WTC11 (cell line): ENCODE data around the gene CLTA. TPM values are rescaled to one million over a fixed set of nuclear protein-coding genes. Genes with fewer than 3 reads are reported as not detected.

Source experiments
- ATAC-seq: fragments of 200-7000 bp; cut with Tn5 transposase; 2 replicates; pipeline ENCODE4 v1.10.0; 2021; ENCODE audit warnings: mild to moderate bottlenecking, moderate library complexity
- CTCF ChIA-PET: fragments of 300-600 bp; sonication (Branson Sonifier 250); formaldehyde crosslinking; loops from one replicate; lab custom pipeline; 2021; ENCODE audit warnings: antibody characterized with exemption; lab: Charles Lee
- POLR2A ChIA-PET: fragments of 350-600 bp; sonication (Branson Sonifier 250); formaldehyde crosslinking; loops from one replicate; lab custom pipeline; 2021; ENCODE audit warnings: antibody characterized with exemption; lab: Charles Lee
- DNase-seq: peaks from one replicate; pipeline ENCODE4 v3.0.0; 2021; ENCODE audit warnings: low spot score
- H3K27ac Mint-ChIP-seq: 2 replicates; pipeline ENCODE4 v1.8.0; 2021; ENCODE audit warnings: mixed read lengths
- H3K27me3 Mint-ChIP-seq: 2 replicates; pipeline ENCODE4 v1.8.0; 2021; ENCODE audit warnings: low read depth, mild to moderate bottlenecking, moderate library complexity, mixed read lengths
- H3K36me3 Mint-ChIP-seq: 2 replicates; pipeline ENCODE4 v1.8.0; 2021; ENCODE audit warnings: mixed read lengths
- H3K4me1 Mint-ChIP-seq: 2 replicates; pipeline ENCODE4 v1.8.0; 2022; ENCODE audit warnings: mixed read lengths
- H3K4me3 Mint-ChIP-seq: 2 replicates; pipeline ENCODE4 v1.8.0; 2021; ENCODE audit warnings: mild to moderate bottlenecking, moderate library complexity, mixed read lengths
- H3K9me3 Mint-ChIP-seq: 2 replicates; pipeline ENCODE4 v1.8.0; 2021; ENCODE audit warnings: mixed read lengths
- ARID4B ChIP-seq: sonication (generic); formaldehyde crosslinking; IDR thresholded peaks from 2 replicates; pipeline ENCODE4 v1.8.0; 2023; ENCODE audit warnings: missing genetic modification reagents, mild to moderate bottlenecking, borderline replicate concordance
- ATF1 ChIP-seq: sonication (generic); formaldehyde crosslinking; IDR thresholded peaks from 2 replicates; pipeline ENCODE4 v1.8.1; 2023; ENCODE audit warnings: mild to moderate bottlenecking, moderate library complexity, missing genetic modification reagents
- ATF2 ChIP-seq: sonication (generic); formaldehyde crosslinking; IDR thresholded peaks from 2 replicates; pipeline ENCODE4 v1.8.1; 2022; ENCODE audit warnings: low read depth, missing genetic modification reagents, borderline replicate concordance
- ATF6 ChIP-seq: sonication (generic); formaldehyde crosslinking; IDR thresholded peaks from 2 replicates; pipeline ENCODE4 v1.8.1; 2023; ENCODE audit warnings: mild to moderate bottlenecking, missing genetic modification reagents
- CDX4 ChIP-seq: fragments of 250-450 bp; sonication (Bioruptor Pico); IDR thresholded peaks from 2 replicates; pipeline ENCODE4 v1.9.0; 2021; ENCODE audit warnings: moderate library complexity, mild to moderate bottlenecking, inconsistent platforms, borderline replicate concordance
- E2F1 ChIP-seq: sonication (generic); formaldehyde crosslinking; IDR thresholded peaks from 2 replicates; pipeline ENCODE4 v1.8.0; 2022; ENCODE audit warnings: mild to moderate bottlenecking, missing genetic modification reagents
- ELF4 ChIP-seq: sonication (generic); formaldehyde crosslinking; IDR thresholded peaks from 2 replicates; pipeline ENCODE4 v1.8.1; 2022; ENCODE audit warnings: low read depth, mild to moderate bottlenecking, moderate library complexity, missing genetic modification reagents
- ESRRA ChIP-seq: sonication (generic); formaldehyde crosslinking; IDR thresholded peaks from 2 replicates; pipeline ENCODE4 v1.8.1; 2022; ENCODE audit warnings: mild to moderate bottlenecking, missing genetic modification reagents, borderline replicate concordance
- ETV6 ChIP-seq: sonication (generic); formaldehyde crosslinking; IDR thresholded peaks from 2 replicates; pipeline ENCODE4 v1.8.1; 2022; ENCODE audit warnings: mild to moderate bottlenecking, missing genetic modification reagents
- GTF2I ChIP-seq: fragments of 250-450 bp; sonication (Bioruptor Pico); conservative IDR thresholded peaks from 2 replicates; pipeline ENCODE4 v1.4.0; 2021; ENCODE audit warnings: mild to moderate bottlenecking
- HMGA2 ChIP-seq: fragments of 250-450 bp; sonication (Bioruptor Pico); IDR thresholded peaks from 2 replicates; pipeline ENCODE4 v1.4.0; 2021; ENCODE audit warnings: mild to moderate bottlenecking, moderate library complexity
- IRF1 ChIP-seq: sonication (generic); formaldehyde crosslinking; IDR thresholded peaks from 2 replicates; pipeline ENCODE4 v1.8.0; 2023; ENCODE audit warnings: missing genetic modification reagents
- NFE2L1 ChIP-seq: sonication (generic); formaldehyde crosslinking; IDR thresholded peaks from 2 replicates; pipeline ENCODE4 v1.8.1; 2023; ENCODE audit warnings: missing genetic modification reagents
- NR2C2 ChIP-seq: sonication (generic); formaldehyde crosslinking; IDR thresholded peaks from 2 replicates; pipeline ENCODE4 v1.8.0; 2022; ENCODE audit warnings: mild to moderate bottlenecking, missing genetic modification reagents
- SMAD4 ChIP-seq: sonication (generic); formaldehyde crosslinking; IDR thresholded peaks from 2 replicates; pipeline ENCODE4 v1.8.0; 2022; ENCODE audit warnings: mild to moderate bottlenecking, missing genetic modification reagents
- TEAD1 ChIP-seq: sonication (generic); formaldehyde crosslinking; IDR thresholded peaks from 2 replicates; pipeline ENCODE4 v1.8.0; 2022; ENCODE audit warnings: mild to moderate bottlenecking, missing genetic modification reagents
- TP53 ChIP-seq: sonication (generic); formaldehyde crosslinking; IDR thresholded peaks from 2 replicates; pipeline ENCODE4 v1.8.1; 2023; ENCODE audit warnings: mild to moderate bottlenecking, missing genetic modification reagents
- ZNF219 ChIP-seq: sonication (generic); formaldehyde crosslinking; IDR thresholded peaks from 2 replicates; pipeline ENCODE4 v1.8.0; 2023; ENCODE audit warnings: missing genetic modification reagents, mild to moderate bottlenecking, borderline replicate concordance
- ZNF232 ChIP-seq: sonication (generic); formaldehyde crosslinking; IDR thresholded peaks from 2 replicates; pipeline ENCODE4 v1.8.0; 2022; ENCODE audit warnings: mild to moderate bottlenecking, missing genetic modification reagents
- ZNF317 ChIP-seq: sonication (generic); formaldehyde crosslinking; IDR thresholded peaks from 2 replicates; pipeline ENCODE4 v1.8.1; 2023; ENCODE audit warnings: low read depth, mild to moderate bottlenecking, moderate library complexity, missing genetic modification reagents, borderline replicate concordance
- ZNF396 ChIP-seq: fragments of 250-450 bp; sonication (Bioruptor Pico); IDR thresholded peaks from 2 replicates; pipeline ENCODE4 v1.8.0; 2021; ENCODE audit warnings: mild to moderate bottlenecking, moderate library complexity, borderline replicate concordance
- ZNF416 ChIP-seq: fragments of 250-450 bp; sonication (Bioruptor Pico); IDR thresholded peaks from 2 replicates; pipeline ENCODE4 v1.9.0; 2021; ENCODE audit warnings: mild to moderate bottlenecking, inconsistent platforms
- total RNA-seq: library from RNA; stranded (reverse); gene quantifications from 3 replicates; pipeline ENCODE4 v1.2.3, GENCODE V29; 2021

The CLTA gene
- total RNA-seq, 1 experiment from 2014 or later: 213 TPM

- CTCF ChIA-PET: interaction anchor here (0.5 to 3.9 kb wide), 16 partner anchors 15 to 1550 kb away, joined by 3 to 26 read pairs (median 4); no protein-coding TSS in a partner anchor
- Mint-ChIP-seq H3K4me1 (peaks cover 34% of the 10 kb centered on the region), H3K9me3 (peaks cover 2% of the 10 kb centered on the region), H3K27ac (peak overlapping the region; percentile 89), H3K36me3 (peaks cover 11% of the 10 kb centered on the region), H3K4me3 (peak overlapping the region; percentile 97), H3K27me3 (peaks cover 18% of the 10 kb centered on the region)
- POLR2A ChIA-PET: interaction anchor here (0.5 to 2.6 kb wide), 7 partner anchors 16 to 1103 kb away, joined by 3 to 24 read pairs (median 3); no protein-coding TSS in a partner anchor
- DNase-seq: no peak
- ATAC-seq: no peak
- no peak for TF ChIP-seq ZNF317
- no peak for TF ChIP-seq ZNF219 (CRISPR knock-in tag)
- TF ChIP-seq TEAD1 (CRISPR knock-in tag): no peak
- no peak for TF ChIP-seq ELF4 (CRISPR knock-in tag)
- TF ChIP-seq ESRRA (CRISPR knock-in tag): no peak
- no peak for TF ChIP-seq ETV6
- no peak for TF ChIP-seq ZNF232 (CRISPR knock-in tag)
- no peak for TF ChIP-seq ATF1 (CRISPR knock-in tag)
- TF ChIP-seq ZNF396 (CRISPR knock-in tag): no peak
Measured at GRCh38 chr9:36189976-36190375, 745 bp upstream of the CLTA start.

- peaks cover 15% of the 10 kb centered on the region for H3K36me3 Mint-ChIP-seq
- peak overlapping the region; percentile 97 for H3K4me3 Mint-ChIP-seq
- H3K27ac Mint-ChIP-seq: peak overlapping the region; percentile 89
- ChIA-PET CTCF (interaction anchor here (0.7 to 3.9 kb wide), 13 partner anchors 23 to 365 kb away, joined by 3 to 26 read pairs (median 4); no protein-coding TSS in a partner anchor), POLR2A (interaction anchor here (1.1 to 2.6 kb wide), 3 partner anchors 27 to 91 kb away, joined by 3 to 24 read pairs (median 4); no protein-coding TSS in a partner anchor)
- no peak for DNase-seq
- no peak for TF ChIP-seq ATF6
- no peak for TF ChIP-seq ELF4 (CRISPR knock-in tag)
- no peak for TF ChIP-seq ESRRA (CRISPR knock-in tag)
- no peak for TF ChIP-seq ARID4B (CRISPR knock-in tag)
- TF ChIP-seq GTF2I (CRISPR knock-in tag): no peak
- TF ChIP-seq ZNF416 (CRISPR knock-in tag): no peak
- peaks cover 18% of the 10 kb centered on the region for H3K27me3 Mint-ChIP-seq
- ATAC-seq: no peak
- no peaks in the 10 kb centered on the region for H3K9me3 Mint-ChIP-seq
- H3K4me1 Mint-ChIP-seq: peaks cover 34% of the 10 kb centered on the region
Measured at GRCh38 chr9:36191290-36191645, 547 bp downstream of the CLTA start.

- ChIA-PET POLR2A (interaction anchor here (1.4 to 2.6 kb wide), 2 partner anchors 27 to 88 kb away, joined by 3 to 24 read pairs; no protein-coding TSS in a partner anchor), CTCF (interaction anchor here (1.0 to 3.9 kb wide), 6 partner anchors 25 to 237 kb away, joined by 3 to 26 read pairs (median 6); no protein-coding TSS in a partner anchor)
- ATAC-seq (no peak), DNase-seq (no peak)
- Mint-ChIP-seq H3K9me3 (no peaks in the 10 kb centered on the region), H3K36me3 (peaks cover 15% of the 10 kb centered on the region), H3K4me3 (peak overlapping the region; percentile 97), H3K4me1 (peaks cover 34% of the 10 kb centered on the region), H3K27me3 (peaks cover 18% of the 10 kb centered on the region), H3K27ac (peak overlapping the region; percentile 89)
- TF ChIP-seq CDX4 (CRISPR knock-in tag) (no peak), NR2C2 (no peak), IRF1 (CRISPR knock-in tag) (no peak), E2F1 (CRISPR knock-in tag) (no peak), SMAD4 (CRISPR knock-in tag) (no peak), NFE2L1 (CRISPR knock-in tag) (no peak), TP53 (CRISPR knock-in tag) (no peak), ATF2 (CRISPR knock-in tag) (no peak), ETV6 (no peak), HMGA2 (no peak)
Measured at GRCh38 chr9:36191686-36192085, 965 bp downstream of the CLTA start.
